ENCODE data around the gene GLG1.
A peak's percentile ranks its signal among the peaks of the same experiment; 100 is the strongest.
"Not testable (repeated sequence)": the region's sequence is repeated elsewhere in the genome, so short reads cannot be mapped to it uniquely, and the experiment has no call there.

Gene GLG1

GRCh38 chr16:74574146-74574545 lies 32.8 kb downstream of the GLG1 start:
- no peak for DNase-seq

- peak; percentile 2 for DNase-seq
Measured at GRCh38 chr16:74573622-74574021, 33.3 kb downstream of the GLG1 start.

- no peak for DNase-seq
Measured at GRCh38 chr16:74570412-74571301, 36.3 kb downstream of the GLG1 start.

- no peak for DNase-seq
Measured at GRCh38 chr16:74568961-74569631, 37.8 kb downstream of the GLG1 start.

GRCh38 chr16:74567901-74568300 lies 39.0 kb downstream of the GLG1 start:
- DNase-seq, result no peak

GRCh38 chr16:74565378-74565777 lies 41.5 kb downstream of the GLG1 start:
- no peak for DNase-seq

GRCh38 chr16:74564451-74564984 lies 42.4 kb downstream of the GLG1 start:
- no peak for DNase-seq

- DNase-seq, result no peak
Measured at GRCh38 chr16:74563828-74564263, 43.1 kb downstream of the GLG1 start.

- DNase-seq, result no peak
Measured at GRCh38 chr16:74562117-74562516, 44.8 kb downstream of the GLG1 start.

- DNase-seq, result no peak
Measured at GRCh38 chr16:74561626-74562025, 45.3 kb downstream of the GLG1 start.

GRCh38 chr16:74560912-74561311 lies 46.0 kb downstream of the GLG1 start:
- no peak for DNase-seq

GRCh38 chr16:74558873-74559272 lies 48.0 kb downstream of the GLG1 start:
- DNase-seq, result no peak

GRCh38 chr16:74557275-74557674 lies 49.6 kb downstream of the GLG1 start:
- no peak for DNase-seq

- no peak for DNase-seq
Measured at GRCh38 chr16:74556375-74556922, 50.5 kb downstream of the GLG1 start.

- not testable (repeated sequence) for DNase-seq
Measured at GRCh38 chr16:74552357-74552756, 54.6 kb downstream of the GLG1 start.

- DNase-seq, result not testable (repeated sequence)
Measured at GRCh38 chr16:74550227-74551019, 56.5 kb downstream of the GLG1 start.

- DNase-seq, result not testable (repeated sequence)
Measured at GRCh38 chr16:74546112-74546511, 60.8 kb downstream of the GLG1 start.

GRCh38 chr16:74542911-74543578 lies 63.9 kb downstream of the GLG1 start:
- DNase-seq, result not testable (repeated sequence)

- DNase-seq, result peak; percentile 10
Measured at GRCh38 chr16:74540663-74541062, 66.3 kb downstream of the GLG1 start.

GRCh38 chr16:74538801-74539200 lies 68.1 kb downstream of the GLG1 start:
- not testable (repeated sequence) for DNase-seq

GRCh38 chr16:74537746-74538145 lies 69.2 kb downstream of the GLG1 start:
- DNase-seq, result not testable (repeated sequence)

- peak; percentile 15 for DNase-seq
Measured at GRCh38 chr16:74534650-74535049, 72.3 kb downstream of the GLG1 start.

Measured in NCI-H69 (cell line).